Measurements from ENCODE around the gene TUSC2.

Gene TUSC2

DNA sequence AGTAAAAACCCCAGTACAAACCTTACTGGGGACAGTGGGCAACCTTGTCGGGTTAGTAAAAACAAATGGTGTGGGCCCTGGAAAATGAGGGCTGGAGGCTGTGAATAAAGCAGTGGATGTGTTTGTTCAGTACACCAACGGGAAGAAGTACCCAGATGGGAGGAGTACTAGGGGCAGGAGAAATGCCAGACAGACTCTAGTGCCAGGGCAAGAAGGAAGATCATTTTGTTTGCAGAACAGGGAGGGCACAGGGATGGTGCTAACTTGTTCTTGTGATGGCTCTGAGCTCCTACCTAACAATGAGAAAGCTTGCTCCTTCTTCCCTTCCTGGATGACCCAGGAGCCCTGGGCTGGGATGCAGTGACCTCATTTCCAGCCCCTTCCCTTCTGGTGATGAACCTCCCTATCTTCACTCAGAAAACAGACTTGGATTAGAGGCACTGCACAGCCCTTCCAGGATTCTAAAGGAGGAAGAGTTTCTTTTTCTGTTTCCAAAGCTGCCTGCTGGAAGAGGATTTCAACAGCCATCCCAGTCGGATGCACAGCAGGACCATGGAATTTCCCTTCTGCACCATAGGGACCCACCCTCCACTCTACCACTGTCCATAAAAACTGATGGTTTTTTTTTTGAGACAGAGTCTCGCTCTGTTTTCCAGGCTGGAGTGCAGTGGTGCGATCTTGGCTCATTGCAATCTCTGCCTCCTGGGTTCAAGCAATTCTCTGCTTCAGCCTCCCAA lies 6.5 kb upstream of the TUSC2 start:
- Histone ChIP-seq H3K9ac (ENCODE audit: insufficient read length) (no peak overlapping the region), H3K36me3 (ENCODE audit: insufficient read depth, low read length) (peaks cover 18% of the 10 kb centered on the region; the same call in 1 of the 2 replicates)

DNA sequence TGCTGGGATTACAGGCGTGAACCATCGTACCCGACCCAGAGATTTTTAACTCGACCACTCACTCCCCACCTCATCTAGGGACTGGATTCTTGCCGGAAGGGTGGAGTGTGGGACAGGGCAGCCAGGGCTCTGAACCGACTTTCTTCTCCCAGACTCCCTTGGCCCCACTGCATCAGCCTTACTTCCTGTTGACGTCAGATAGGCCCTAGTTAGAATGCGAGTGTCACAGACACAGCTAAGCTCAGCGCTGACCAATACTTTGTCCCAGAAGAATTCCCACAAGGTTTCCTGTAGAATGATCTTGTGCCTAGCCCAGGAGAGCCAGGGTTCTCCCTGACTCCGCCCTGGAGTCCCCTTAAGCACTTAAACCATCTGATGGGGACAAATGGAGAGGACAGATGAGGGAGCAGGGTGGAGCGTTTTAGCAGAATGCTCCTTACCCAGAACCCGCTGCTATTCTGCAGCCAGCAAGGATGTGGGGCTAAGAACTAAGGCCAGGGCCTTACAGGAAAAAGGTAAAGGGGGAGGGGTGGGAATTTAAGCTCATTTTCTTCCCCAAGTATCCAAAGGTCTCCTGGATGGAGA lies 5.8 kb upstream of the TUSC2 start:
- Histone ChIP-seq H3K27ac (no peak overlapping the region), H3K36me3 (ENCODE audit: insufficient read depth, low read length) (peaks cover 18% of the 10 kb centered on the region; the same call in 1 of the 2 replicates), H3K9me3 (ENCODE audit: low read depth, low read length) (no peaks in the 10 kb centered on the region), H3K9ac (ENCODE audit: insufficient read length) (no peak overlapping the region), H3K4me3 (no peak overlapping the region)
- DNase-seq (ENCODE audit: low read depth, low spot score): no peak
- TF ChIP-seq FOXP2 (optimal IDR thresholded peaks at IDR 0.05; ENCODE audit: control extremely low read depth, extremely low read length, insufficient read depth) (no peak), EZH2 (IDR thresholded peaks at IDR 0.05) (no peak), POLR2AphosphoS5 (IDR thresholded peaks at IDR 0.05; ENCODE audit: borderline replicate concordance, low read depth, low read length) (no peak)

More for the DNA sequence above, 6.5 kb upstream of the TUSC2 start:
- Histone ChIP-seq H3K4me3 (no peak overlapping the region), H3K9me3 (ENCODE audit: low read depth, low read length) (no peaks in the 10 kb centered on the region), H3K27ac (no peak overlapping the region)
- TF ChIP-seq EZH2 (IDR thresholded peaks at IDR 0.05) (no peak), FOXP2 (optimal IDR thresholded peaks at IDR 0.05; ENCODE audit: control extremely low read depth, extremely low read length, insufficient read depth) (no peak), POLR2AphosphoS5 (IDR thresholded peaks at IDR 0.05; ENCODE audit: borderline replicate concordance, low read depth, low read length) (no peak)
- no peak for DNase-seq (ENCODE audit: low read depth, low spot score)

DNA sequence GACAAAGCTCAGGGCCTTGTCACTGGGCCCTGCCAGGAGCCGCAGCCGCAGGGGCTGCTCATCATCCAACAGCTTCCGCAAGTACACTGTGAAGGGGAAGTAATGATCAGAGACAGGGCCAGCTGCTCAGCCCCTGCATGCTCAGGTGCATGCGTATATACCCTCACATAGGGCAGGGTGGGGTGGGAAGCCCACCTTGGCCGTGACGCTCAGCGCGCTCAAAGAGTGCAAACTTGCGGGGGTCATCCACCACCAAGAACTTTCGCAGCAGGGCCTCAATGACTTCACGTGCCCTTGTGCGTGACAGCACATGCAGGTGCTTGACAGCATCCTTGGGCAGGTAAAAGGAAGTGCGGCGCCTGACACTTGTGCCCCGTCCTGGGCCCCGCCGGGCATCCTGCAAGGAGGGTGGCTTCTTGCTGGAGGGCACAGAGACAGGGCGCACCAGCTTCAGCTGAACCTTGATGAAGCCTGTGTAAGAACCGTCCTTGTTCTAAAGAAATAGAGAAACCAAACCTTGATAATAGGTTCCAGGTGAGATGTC lies 3.4 kb upstream of the TUSC2 start:
- H3K36me3 ChIP-seq (ENCODE audit: insufficient read depth, low read length): peaks cover 18% of the 10 kb centered on the region; the same call in 1 of the 2 replicates
- H3K27ac ChIP-seq: no peak overlapping the region
- no peak overlapping the region for H3K4me3 ChIP-seq
- TF ChIP-seq FOXP2 (optimal IDR thresholded peaks at IDR 0.05; ENCODE audit: control extremely low read depth, extremely low read length, insufficient read depth) (no peak), EZH2 (IDR thresholded peaks at IDR 0.05) (no peak), POLR2AphosphoS5 (IDR thresholded peaks at IDR 0.05; ENCODE audit: borderline replicate concordance, low read depth, low read length) (no peak)
- no peak for DNase-seq (ENCODE audit: low read depth, low spot score)
- H3K9ac ChIP-seq (ENCODE audit: insufficient read length): no peak overlapping the region
- no peaks in the 10 kb centered on the region for H3K9me3 ChIP-seq (ENCODE audit: low read depth, low read length)

DNA sequence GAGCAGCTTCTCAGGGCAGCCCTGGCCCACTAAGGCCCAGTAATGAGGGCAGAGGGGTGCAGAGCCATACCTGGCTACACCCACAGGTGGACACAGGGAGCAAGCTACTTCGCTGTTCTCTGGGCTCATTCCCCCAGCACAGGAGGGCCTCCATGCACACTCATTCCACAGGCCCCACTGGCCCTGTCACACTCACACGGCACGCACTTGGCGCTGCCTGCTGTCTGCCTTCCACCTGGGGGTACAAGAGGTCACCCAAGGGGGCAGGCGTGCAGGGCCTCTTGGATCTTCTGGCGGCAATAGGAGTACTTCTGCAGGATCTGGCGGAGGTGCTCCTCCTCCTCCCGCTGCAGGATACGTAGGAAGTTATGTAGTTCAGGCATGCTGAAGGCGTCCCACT lies 2.3 kb upstream of the TUSC2 start:
- Histone ChIP-seq H3K9ac (ENCODE audit: insufficient read length) (no peak overlapping the region), H3K4me3 (no peak overlapping the region), H3K9me3 (ENCODE audit: low read depth, low read length) (no peaks in the 10 kb centered on the region), H3K27ac (no peak overlapping the region), H3K36me3 (ENCODE audit: insufficient read depth, low read length) (peaks cover 18% of the 10 kb centered on the region; the same call in 1 of the 2 replicates)
- TF ChIP-seq EZH2 (IDR thresholded peaks at IDR 0.05) (no peak), POLR2AphosphoS5 (IDR thresholded peaks at IDR 0.05; ENCODE audit: borderline replicate concordance, low read depth, low read length) (no peak), FOXP2 (optimal IDR thresholded peaks at IDR 0.05; ENCODE audit: control extremely low read depth, extremely low read length, insufficient read depth) (no peak)
- no peak for DNase-seq (ENCODE audit: low read depth, low spot score)

DNA sequence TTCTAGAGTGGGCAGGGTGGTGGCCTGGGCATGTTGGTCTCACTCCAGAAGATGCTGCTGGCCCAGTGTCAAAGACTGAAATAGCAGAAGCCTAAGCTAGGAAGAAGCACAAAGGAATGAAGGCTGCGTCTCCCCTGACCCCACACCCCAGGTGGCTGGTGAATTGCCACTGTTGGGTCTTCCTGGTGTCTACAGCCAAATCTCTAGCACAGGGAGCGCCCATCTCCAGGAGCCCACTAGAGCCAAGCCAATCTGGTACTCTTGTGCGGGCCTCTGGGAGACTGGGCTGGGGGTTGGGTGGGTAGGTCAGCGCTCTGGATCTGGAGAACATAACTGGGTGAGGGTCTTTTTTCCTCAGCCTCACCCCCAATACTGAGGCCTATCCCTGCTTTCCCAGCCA lies 894 bp downstream of the TUSC2 start:
- Histone ChIP-seq H3K9me3 (ENCODE audit: low read depth, low read length) (no peaks in the 10 kb centered on the region), H3K9ac (ENCODE audit: insufficient read length) (peak overlapping the region; percentile 87), H3K4me3 (peak overlapping the region; percentile 81), H3K36me3 (ENCODE audit: insufficient read depth, low read length) (peaks cover 17% of the 10 kb centered on the region; the same call in 1 of the 2 replicates), H3K27ac (no peak overlapping the region)
- TF ChIP-seq EZH2 (IDR thresholded peaks at IDR 0.05) (no peak), POLR2AphosphoS5 (IDR thresholded peaks at IDR 0.05; ENCODE audit: borderline replicate concordance, low read depth, low read length) (no peak), FOXP2 (optimal IDR thresholded peaks at IDR 0.05; ENCODE audit: control extremely low read depth, extremely low read length, insufficient read depth) (no peak)
- no peak for DNase-seq (ENCODE audit: low read depth, low spot score)

DNA sequence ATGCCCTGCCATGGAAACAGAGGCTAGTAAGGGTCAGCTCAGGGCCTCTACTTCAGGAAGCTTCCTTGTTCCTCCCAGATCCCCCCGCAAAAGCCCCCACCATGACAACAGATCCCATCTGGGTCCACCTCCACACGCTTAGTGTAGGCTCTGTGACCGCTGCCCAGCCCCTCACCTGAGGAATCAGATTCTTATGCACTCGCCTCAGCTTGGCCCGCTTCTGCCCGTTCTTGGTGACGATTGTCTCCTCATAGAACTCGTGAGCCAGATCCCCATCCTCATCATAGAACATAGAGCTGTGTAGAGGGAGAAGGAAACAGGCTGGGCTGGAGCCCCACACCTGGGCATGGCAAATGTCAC lies 1.9 kb downstream of the TUSC2 start:
- Histone ChIP-seq H3K9ac (ENCODE audit: insufficient read length) (no peak overlapping the region), H3K9me3 (ENCODE audit: low read depth, low read length) (no peaks in the 10 kb centered on the region), H3K27ac (no peak overlapping the region), H3K4me3 (no peak overlapping the region), H3K36me3 (ENCODE audit: insufficient read depth, low read length) (peaks cover 7% of the 10 kb centered on the region; the same call in 1 of the 2 replicates)
- DNase-seq (ENCODE audit: low read depth, low spot score): no peak
- TF ChIP-seq EZH2 (IDR thresholded peaks at IDR 0.05) (no peak), POLR2AphosphoS5 (IDR thresholded peaks at IDR 0.05; ENCODE audit: borderline replicate concordance, low read depth, low read length) (no peak), FOXP2 (optimal IDR thresholded peaks at IDR 0.05; ENCODE audit: control extremely low read depth, extremely low read length, insufficient read depth) (no peak)

DNA sequence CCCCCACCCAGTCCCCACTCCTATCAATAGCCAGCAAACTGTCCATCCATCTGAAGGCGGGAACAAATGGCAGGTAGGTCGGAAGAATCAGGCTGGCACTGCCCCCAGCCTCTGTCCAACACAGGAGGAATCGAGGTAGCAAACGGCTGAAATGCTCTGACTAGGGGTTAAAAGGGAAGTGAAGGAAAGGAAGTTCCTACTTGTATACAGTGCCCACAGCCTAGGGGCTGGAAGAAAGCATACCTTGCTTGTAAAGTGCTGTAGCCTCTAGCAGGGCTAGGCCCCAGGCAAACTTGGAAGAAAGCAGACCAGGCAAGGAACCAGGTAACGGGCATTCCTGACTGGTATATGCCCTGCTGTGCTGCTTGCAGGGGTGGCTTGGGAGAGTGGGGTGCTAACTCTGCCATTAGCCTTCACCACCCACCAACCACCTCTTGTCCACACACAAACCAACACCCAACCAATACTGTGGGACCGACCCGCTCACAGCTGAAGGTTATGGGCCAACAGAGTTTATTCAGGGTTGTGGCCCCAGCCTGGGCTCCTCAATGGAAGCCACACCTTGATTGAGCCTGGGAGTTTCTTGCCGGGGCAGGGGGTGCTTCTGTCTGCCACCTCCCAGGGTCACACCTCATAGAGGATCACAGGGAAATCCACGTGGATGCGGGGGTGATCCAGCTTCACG lies 2.4 kb downstream of the TUSC2 start:
- Histone ChIP-seq H3K27ac (no peak overlapping the region), H3K36me3 (ENCODE audit: insufficient read depth, low read length) (peaks cover 3% of the 10 kb centered on the region; the same call in 1 of the 2 replicates), H3K9ac (ENCODE audit: insufficient read length) (no peak overlapping the region), H3K9me3 (ENCODE audit: low read depth, low read length) (no peaks in the 10 kb centered on the region), H3K4me3 (no peak overlapping the region)
- TF ChIP-seq POLR2AphosphoS5 (IDR thresholded peaks at IDR 0.05; ENCODE audit: borderline replicate concordance, low read depth, low read length): no peak
- no peak for TF ChIP-seq EZH2 (IDR thresholded peaks at IDR 0.05)
- TF ChIP-seq FOXP2 (optimal IDR thresholded peaks at IDR 0.05; ENCODE audit: control extremely low read depth, extremely low read length, insufficient read depth): no peak
- no peak for DNase-seq (ENCODE audit: low read depth, low spot score)

DNA sequence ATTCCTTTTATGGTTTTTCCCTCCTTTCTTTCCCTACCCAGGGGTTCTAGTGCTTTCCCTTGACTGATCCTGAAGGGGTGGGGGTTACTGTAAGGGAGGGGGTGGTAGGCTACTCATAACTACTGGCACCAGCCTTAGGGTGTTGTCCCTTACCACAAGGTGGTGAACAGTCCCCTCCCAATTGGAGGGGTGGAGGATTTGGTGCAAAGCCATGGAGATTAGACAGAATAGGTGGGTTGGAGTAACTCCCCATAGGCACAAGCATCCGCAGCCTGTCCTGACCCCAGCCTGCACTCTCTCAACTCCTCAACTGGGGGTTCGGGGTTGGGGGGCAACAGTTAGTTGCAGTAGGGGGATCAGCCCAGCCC lies 2.9 kb downstream of the TUSC2 start:
- TF ChIP-seq EZH2 (IDR thresholded peaks at IDR 0.05) (no peak), POLR2AphosphoS5 (IDR thresholded peaks at IDR 0.05; ENCODE audit: borderline replicate concordance, low read depth, low read length) (no peak), FOXP2 (optimal IDR thresholded peaks at IDR 0.05; ENCODE audit: control extremely low read depth, extremely low read length, insufficient read depth) (no peak)

More for the DNA sequence above, 2.9 kb downstream of the TUSC2 start:
- H3K9me3 ChIP-seq (ENCODE audit: low read depth, low read length): no peaks in the 10 kb centered on the region
- H3K9ac ChIP-seq (ENCODE audit: insufficient read length): no peak overlapping the region
- no peaks in the 10 kb centered on the region; the same call in 1 of the 2 replicates for H3K36me3 ChIP-seq (ENCODE audit: insufficient read depth, low read length)
- no peak overlapping the region for H3K27ac ChIP-seq
- H3K4me3 ChIP-seq: no peak overlapping the region
- no peak for DNase-seq (ENCODE audit: low read depth, low spot score)
